ENCODE data around the gene LCE1E.

The LCE1E gene

DNA sequence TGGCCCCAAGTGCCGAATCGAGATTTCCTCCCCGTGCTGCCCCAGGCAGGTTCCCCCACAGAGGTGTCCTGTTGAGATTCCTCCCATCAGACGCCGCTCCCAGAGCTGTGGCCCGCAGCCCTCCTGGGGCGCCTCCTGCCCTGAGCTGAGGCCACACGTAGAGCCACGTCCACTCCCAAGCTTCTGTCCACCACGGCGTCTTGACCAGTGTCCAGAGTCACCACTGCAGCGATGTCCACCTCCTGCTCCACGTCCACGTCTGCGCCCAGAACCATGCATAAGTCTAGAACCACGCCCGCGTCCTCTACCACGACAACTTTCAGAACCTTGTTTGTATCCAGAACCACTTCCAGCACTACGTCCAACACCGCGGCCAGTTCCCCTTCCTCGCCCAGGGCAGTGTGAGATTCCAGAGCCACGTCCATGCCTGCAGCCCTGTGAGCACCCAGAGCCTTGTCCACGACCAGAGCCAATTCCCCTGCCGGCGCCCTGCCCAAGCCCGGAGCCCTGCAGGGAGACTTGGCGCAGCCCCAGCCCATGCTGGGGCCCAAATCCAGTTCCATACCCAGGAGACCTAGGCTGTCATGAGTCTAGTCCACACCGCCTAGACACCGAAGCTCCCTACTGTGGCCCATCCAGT, 25.4 kb upstream of the LCE1E start:
- no peak for DNase-seq (ENCODE audit: low spot score)
- TF ChIP-seq, protein P1, sequence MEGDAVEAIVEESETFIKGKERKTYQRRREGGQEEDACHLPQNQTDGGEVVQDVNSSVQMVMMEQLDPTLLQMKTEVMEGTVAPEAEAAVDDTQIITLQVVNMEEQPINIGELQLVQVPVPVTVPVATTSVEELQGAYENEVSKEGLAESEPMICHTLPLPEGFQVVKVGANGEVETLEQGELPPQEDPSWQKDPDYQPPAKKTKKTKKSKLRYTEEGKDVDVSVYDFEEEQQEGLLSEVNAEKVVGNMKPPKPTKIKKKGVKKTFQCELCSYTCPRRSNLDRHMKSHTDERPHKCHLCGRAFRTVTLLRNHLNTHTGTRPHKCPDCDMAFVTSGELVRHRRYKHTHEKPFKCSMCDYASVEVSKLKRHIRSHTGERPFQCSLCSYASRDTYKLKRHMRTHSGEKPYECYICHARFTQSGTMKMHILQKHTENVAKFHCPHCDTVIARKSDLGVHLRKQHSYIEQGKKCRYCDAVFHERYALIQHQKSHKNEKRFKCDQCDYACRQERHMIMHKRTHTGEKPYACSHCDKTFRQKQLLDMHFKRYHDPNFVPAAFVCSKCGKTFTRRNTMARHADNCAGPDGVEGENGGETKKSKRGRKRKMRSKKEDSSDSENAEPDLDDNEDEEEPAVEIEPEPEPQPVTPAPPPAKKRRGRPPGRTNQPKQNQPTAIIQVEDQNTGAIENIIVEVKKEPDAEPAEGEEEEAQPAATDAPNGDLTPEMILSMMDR (IDR thresholded peaks at IDR 0.05; ENCODE audit: extremely low read depth, missing control alignments): no peak

- TF ChIP-seq, protein P1 (IDR thresholded peaks at IDR 0.05; ENCODE audit: extremely low read depth, missing control alignments): no peak
- no peak for DNase-seq (ENCODE audit: low spot score)
Observed at GRCh38 chr1:152761609-152762213, 24.3 kb upstream of the LCE1E start.

DNA sequence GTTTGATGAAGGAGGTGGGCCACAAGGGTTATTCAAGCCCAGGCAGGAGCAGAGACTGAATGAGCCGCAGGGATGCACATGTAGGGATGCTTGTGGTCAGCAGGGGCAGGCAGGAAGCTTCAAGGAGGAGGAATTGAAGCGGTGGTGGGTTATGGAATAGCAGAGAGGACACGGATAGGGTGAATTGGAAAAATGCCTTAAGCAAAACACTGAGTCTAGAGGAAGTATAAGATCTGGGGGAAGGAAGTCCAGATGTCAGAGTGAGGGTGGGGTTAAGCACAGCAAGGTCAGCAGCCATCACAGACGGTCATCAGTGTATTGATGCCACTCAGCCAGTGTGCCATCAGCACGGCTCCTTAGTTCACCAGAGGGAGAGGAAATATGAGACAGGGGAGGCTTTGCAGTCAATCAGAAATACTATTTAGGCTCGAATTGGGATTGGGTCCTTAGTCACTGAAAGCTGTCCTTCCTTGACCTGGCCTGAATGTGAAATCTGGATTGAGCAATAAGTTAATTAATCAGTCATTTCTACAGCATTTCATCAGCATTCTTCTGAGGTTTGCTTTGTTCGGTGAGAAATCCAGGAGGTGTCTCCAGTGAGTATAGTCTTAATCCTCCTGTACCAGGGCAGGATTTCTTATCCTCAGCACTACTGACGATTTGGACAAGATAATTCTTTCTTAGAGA, 17.1 kb upstream of the LCE1E start:
- no peak for DNase-seq (ENCODE audit: low spot score)
- TF ChIP-seq, protein P1 (IDR thresholded peaks at IDR 0.05; ENCODE audit: extremely low read depth, missing control alignments): no peak

- DNase-seq (ENCODE audit: low spot score): no peak
- TF ChIP-seq, protein P1 (IDR thresholded peaks at IDR 0.05; ENCODE audit: extremely low read depth, missing control alignments): no peak
Observed at GRCh38 chr1:152770411-152770810, 15.6 kb upstream of the LCE1E start.

- TF ChIP-seq, protein P1 (IDR thresholded peaks at IDR 0.05; ENCODE audit: extremely low read depth, missing control alignments): no peak
- no peak for DNase-seq (ENCODE audit: low spot score)
Observed at GRCh38 chr1:152774875-152775274, 11.2 kb upstream of the LCE1E start, which contains the start of gene LCE1F. TSS of gene LCE1F (plus strand) at chr1:152775140. CDS start at chr1:152776372, 1,232 bp downstream.

DNA sequence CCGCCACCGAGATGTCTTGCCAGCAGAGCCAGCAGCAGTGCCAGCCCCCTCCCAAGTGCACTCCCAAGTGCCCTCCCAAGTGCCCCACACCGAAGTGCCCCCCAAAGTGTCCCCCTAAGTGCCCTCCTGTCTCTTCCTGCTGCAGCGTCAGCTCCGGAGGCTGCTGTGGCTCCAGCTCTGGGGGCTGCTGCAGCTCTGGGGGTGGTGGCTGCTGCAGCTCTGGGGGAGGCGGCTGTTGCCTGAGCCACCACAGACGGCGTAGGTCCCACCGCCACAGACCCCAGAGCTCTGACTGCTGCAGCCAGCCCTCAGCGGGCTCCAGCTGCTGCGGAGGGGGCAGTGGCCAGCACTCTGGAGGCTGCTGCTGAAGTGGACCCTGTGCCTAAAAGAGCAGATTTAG, 9.7 kb upstream of the LCE1E start:
- TF ChIP-seq, protein P1 (IDR thresholded peaks at IDR 0.05; ENCODE audit: extremely low read depth, missing control alignments): no peak
- no peak for DNase-seq (ENCODE audit: low spot score)

GRCh38 chr1:152777510-152778137, 8.4 kb upstream of the LCE1E start:
- peak; percentile 59 for DNase-seq (ENCODE audit: low spot score)
- TF ChIP-seq, protein P1 (IDR thresholded peaks at IDR 0.05; ENCODE audit: extremely low read depth, missing control alignments): peak; percentile 18

Measured in GM20000 (cell line).